ENCODE data around the gene ZNF581. TPM values are rescaled to one million over a fixed set of nuclear protein-coding genes. Genes with fewer than 3 reads are reported as not detected.

ZNF581 gene
- total RNA-seq, 1 experiment from 2014 or later, result 37.1 TPM

DNA sequence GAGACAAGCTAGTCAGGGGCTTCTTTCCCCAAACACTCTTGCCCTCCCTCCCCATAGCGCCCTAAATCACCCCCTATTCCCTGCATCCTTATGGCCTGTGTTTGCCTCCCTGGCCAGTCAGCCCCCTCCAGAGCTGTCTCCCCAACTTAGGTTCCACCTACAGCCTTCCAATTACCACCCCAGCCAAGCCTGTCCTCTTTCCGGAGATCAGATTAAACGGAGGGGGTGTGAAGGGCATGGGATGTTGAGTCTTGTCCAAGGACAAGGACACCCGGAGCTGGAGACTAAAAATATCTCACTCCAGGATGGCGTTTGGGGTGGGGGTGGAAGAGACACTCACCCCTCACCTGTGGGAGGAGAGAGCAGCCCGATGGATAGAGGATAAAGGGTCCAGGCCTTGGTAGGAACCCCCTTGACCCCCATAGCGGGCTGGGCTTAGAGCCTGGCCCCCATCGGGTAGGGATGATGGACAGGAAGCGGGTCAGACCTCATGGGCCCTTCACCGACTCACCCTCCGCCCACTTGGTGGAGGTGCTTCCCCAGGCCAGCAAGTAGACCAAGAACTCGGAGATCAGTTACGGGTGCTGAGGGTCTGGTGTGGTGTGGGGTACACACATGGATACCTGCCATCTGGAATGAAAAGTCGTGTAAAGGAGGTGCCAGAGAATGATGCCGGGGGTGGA is 32.0 kb upstream of the ZNF581 start:
- ChIA-PET CTCF (no interaction called here), POLR2A (ENCODE audit: low non-redundant PET) (no interaction called here)
- no peaks in the 10 kb centered on the region for H3K9me3 ChIP-seq (ENCODE audit: low read depth, low read length, poor library complexity, severe bottlenecking)
- peaks cover 21% of the 10 kb centered on the region for H3K36me3 ChIP-seq (ENCODE audit: insufficient read depth, low read length, poor library complexity, severe bottlenecking)
- intact Hi-C loops (cut with micrococcal nuclease; ENCODE audit: unreplicated experiment), result no loop called here
- no peaks in the 10 kb centered on the region for H3K27me3 ChIP-seq (replicated peaks; ENCODE audit: insufficient read depth, low read depth, low read length, poor library complexity)
- H3K27ac ChIP-seq (ENCODE audit: low read depth, low read length, poor library complexity, severe bottlenecking), result no peak overlapping the region
- no TSS peak for BruUV-seq (replicated peaks)
- H3K4me1 ChIP-seq (ENCODE audit: insufficient read depth, low read length, poor library complexity, severe bottlenecking), result peaks cover 7% of the 10 kb centered on the region
- no peak overlapping the region for H3K4me3 ChIP-seq (ENCODE audit: low read depth, low read length, poor library complexity, severe bottlenecking)
- DNase-seq (ENCODE audit: low spot score), result no peak
- no peak for TF ChIP-seq EZH2 (IDR thresholded peaks at IDR 0.05; ENCODE audit: borderline replicate concordance, low read depth, low read length, poor library complexity, severe bottlenecking)
- TF ChIP-seq, protein P1, sequence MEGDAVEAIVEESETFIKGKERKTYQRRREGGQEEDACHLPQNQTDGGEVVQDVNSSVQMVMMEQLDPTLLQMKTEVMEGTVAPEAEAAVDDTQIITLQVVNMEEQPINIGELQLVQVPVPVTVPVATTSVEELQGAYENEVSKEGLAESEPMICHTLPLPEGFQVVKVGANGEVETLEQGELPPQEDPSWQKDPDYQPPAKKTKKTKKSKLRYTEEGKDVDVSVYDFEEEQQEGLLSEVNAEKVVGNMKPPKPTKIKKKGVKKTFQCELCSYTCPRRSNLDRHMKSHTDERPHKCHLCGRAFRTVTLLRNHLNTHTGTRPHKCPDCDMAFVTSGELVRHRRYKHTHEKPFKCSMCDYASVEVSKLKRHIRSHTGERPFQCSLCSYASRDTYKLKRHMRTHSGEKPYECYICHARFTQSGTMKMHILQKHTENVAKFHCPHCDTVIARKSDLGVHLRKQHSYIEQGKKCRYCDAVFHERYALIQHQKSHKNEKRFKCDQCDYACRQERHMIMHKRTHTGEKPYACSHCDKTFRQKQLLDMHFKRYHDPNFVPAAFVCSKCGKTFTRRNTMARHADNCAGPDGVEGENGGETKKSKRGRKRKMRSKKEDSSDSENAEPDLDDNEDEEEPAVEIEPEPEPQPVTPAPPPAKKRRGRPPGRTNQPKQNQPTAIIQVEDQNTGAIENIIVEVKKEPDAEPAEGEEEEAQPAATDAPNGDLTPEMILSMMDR (conservative IDR thresholded peaks at IDR 0.05; ENCODE audit: low read depth, low read length), result no peak

DNA sequence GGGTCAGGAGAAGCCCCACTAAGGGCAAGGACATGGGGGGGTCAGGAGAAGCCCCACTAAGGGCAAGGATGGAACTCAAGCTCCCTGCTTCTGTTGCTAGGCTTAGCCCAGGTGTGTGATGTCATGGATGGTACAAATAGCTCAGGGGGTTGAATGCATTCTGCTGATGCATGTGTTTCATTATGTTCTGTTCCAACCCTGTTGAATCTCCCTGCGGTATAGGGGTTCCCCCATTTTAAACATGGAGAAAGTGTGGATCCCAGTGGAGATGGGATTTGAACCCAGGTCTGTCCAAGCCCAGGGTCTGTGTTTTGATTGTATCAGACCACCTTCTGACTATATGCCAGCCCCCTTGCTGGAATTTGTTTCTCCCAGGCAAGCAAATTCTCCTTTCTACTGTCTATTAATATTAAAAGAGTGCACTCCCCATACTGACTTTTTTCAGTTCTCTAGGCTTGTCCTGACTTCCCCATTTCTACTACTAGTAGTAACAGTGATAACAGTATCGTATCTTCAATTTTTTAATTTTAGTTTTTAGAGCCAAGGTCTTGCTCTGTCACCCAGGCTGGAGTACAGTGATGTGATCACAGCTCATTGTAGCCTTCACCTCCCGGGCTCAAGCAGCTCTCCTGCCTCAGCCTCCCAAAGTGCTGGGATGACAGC is 31.3 kb upstream of the ZNF581 start:
- Histone ChIP-seq H3K9me3 (ENCODE audit: low read depth, low read length, poor library complexity, severe bottlenecking) (no peaks in the 10 kb centered on the region), H3K27ac (ENCODE audit: low read depth, low read length, poor library complexity, severe bottlenecking) (no peak overlapping the region), H3K36me3 (ENCODE audit: insufficient read depth, low read length, poor library complexity, severe bottlenecking) (peaks cover 26% of the 10 kb centered on the region), H3K4me3 (ENCODE audit: low read depth, low read length, poor library complexity, severe bottlenecking) (no peak overlapping the region), H3K4me1 (ENCODE audit: insufficient read depth, low read length, poor library complexity, severe bottlenecking) (peaks cover under 1% of the 10 kb centered on the region), H3K27me3 (replicated peaks; ENCODE audit: insufficient read depth, low read depth, low read length, poor library complexity) (no peaks in the 10 kb centered on the region)
- CTCF ChIA-PET, result no interaction called here
- no peak for DNase-seq (ENCODE audit: low spot score)
- POLR2A ChIA-PET (ENCODE audit: low non-redundant PET), result no interaction called here
- TF ChIP-seq, protein P1 (conservative IDR thresholded peaks at IDR 0.05; ENCODE audit: low read depth, low read length), result no peak
- no peak for TF ChIP-seq EZH2 (IDR thresholded peaks at IDR 0.05; ENCODE audit: borderline replicate concordance, low read depth, low read length, poor library complexity, severe bottlenecking)
- intact Hi-C loops (cut with micrococcal nuclease; ENCODE audit: unreplicated experiment), result no loop called here
- BruUV-seq (replicated peaks), result no TSS peak

DNA sequence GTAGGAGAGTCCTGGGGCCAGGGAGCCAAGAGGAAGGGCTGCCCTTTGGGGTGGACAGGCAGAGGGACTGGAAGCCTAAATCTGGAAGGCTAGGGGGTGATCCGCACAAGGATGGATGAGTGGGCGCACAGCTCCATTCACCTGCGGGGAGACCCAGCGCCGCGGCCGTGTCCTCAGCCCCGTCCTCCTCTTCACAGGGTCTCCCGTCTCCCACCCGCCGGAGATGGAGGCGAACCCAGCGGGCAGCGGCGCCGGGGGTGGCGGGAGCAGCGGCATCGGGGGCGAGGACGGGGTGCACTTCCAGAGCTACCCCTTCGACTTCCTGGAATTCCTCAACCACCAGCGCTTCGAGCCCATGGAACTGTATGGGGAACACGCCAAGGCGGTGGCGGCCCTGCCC is 30.1 kb upstream of the ZNF581 start:
- no TSS peak for BruUV-seq (replicated peaks)
- POLR2A ChIA-PET (ENCODE audit: low non-redundant PET), result interaction anchor here (0.7 kb wide), 1 partner anchor 14 kb away, joined by 4 read pairs; no protein-coding TSS in a partner anchor
- intact Hi-C loops (cut with micrococcal nuclease; ENCODE audit: unreplicated experiment), result no loop called here

More for the DNA sequence above, 30.1 kb upstream of the ZNF581 start:
- no peaks in the 10 kb centered on the region for H3K27me3 ChIP-seq (replicated peaks; ENCODE audit: insufficient read depth, low read depth, low read length, poor library complexity)
- no peaks in the 10 kb centered on the region for H3K9me3 ChIP-seq (ENCODE audit: low read depth, low read length, poor library complexity, severe bottlenecking)
- DNase-seq (ENCODE audit: low spot score), result no peak
- CTCF ChIA-PET, result no interaction called here
- H3K27ac ChIP-seq (ENCODE audit: low read depth, low read length, poor library complexity, severe bottlenecking), result no peak overlapping the region
- peaks cover 30% of the 10 kb centered on the region for H3K36me3 ChIP-seq (ENCODE audit: insufficient read depth, low read length, poor library complexity, severe bottlenecking)
- TF ChIP-seq, protein P1 (conservative IDR thresholded peaks at IDR 0.05; ENCODE audit: low read depth, low read length), result no peak
- no peak for TF ChIP-seq EZH2 (IDR thresholded peaks at IDR 0.05; ENCODE audit: borderline replicate concordance, low read depth, low read length, poor library complexity, severe bottlenecking)
- H3K4me3 ChIP-seq (ENCODE audit: low read depth, low read length, poor library complexity, severe bottlenecking), result no peak overlapping the region
- no peaks in the 10 kb centered on the region for H3K4me1 ChIP-seq (ENCODE audit: insufficient read depth, low read length, poor library complexity, severe bottlenecking)
